Endothelial cell of umbilical vein (primary cell): Measurements from ENCODE around the gene LRRC8D.
"Not testable (repeated sequence)": the region's sequence is repeated elsewhere in the genome, so short reads cannot be mapped to it uniquely, and the experiment has no call there.

Experiments used
- CTCF ChIP-seq, 2 donors: IDR thresholded peaks; 1 replicate in 1 of 2; 2 replicates in 1 of 2; pipeline ENCODE4 v1.5.1; 2011; ENCODE audit warnings: low read length in 2 of 2, mild to moderate bottlenecking in 2 of 2, moderate library complexity in 2 of 2, control low read depth in 1 of 2, inconsistent platforms in 1 of 2, low read depth in 1 of 2; ENCODE audit not compliant: insufficient read depth in 1 of 2; ENCODE audit errors: extremely low read depth in 1 of 2
- EZH2 ChIP-seq: IDR thresholded peaks from 2 replicates; pipeline ENCODE4 v1.6.1; 2012; ENCODE audit warnings: borderline replicate concordance, low read depth, mild to moderate bottlenecking, moderate library complexity, low read length, inconsistent platforms; ENCODE audit not compliant: severe bottlenecking
- MAX ChIP-seq: IDR thresholded peaks from 2 replicates; pipeline ENCODE4 v1.6.1; 2011; ENCODE audit not compliant: insufficient read depth, insufficient read length

- not testable (repeated sequence) for TF ChIP-seq MAX; CTCF (IDR thresholded peaks at IDR 0.05; ENCODE audit: extremely low read depth in 1 of 2, insufficient read depth in 1 of 2, low read depth in 1 of 2, low read length in 2 of 2); EZH2
Observed at GRCh38 chr1:89795571-89795970, 25.3 kb upstream of the LRRC8D start.
